ENCODE data around the gene TSR1. TPM values are rescaled to one million over a fixed set of nuclear protein-coding genes. Genes with fewer than 3 reads are reported as not detected.
A peak's percentile ranks its signal among the peaks of the same experiment; 100 is the strongest.

Gene TSR1
- total and polyA plus RNA-seq, 9 of the 15 experiments (the other 6 are each of a cell fraction or from before 2014, with no cell fraction given): 16.4 to 87.5 (median 55.2) TPM

DNA sequence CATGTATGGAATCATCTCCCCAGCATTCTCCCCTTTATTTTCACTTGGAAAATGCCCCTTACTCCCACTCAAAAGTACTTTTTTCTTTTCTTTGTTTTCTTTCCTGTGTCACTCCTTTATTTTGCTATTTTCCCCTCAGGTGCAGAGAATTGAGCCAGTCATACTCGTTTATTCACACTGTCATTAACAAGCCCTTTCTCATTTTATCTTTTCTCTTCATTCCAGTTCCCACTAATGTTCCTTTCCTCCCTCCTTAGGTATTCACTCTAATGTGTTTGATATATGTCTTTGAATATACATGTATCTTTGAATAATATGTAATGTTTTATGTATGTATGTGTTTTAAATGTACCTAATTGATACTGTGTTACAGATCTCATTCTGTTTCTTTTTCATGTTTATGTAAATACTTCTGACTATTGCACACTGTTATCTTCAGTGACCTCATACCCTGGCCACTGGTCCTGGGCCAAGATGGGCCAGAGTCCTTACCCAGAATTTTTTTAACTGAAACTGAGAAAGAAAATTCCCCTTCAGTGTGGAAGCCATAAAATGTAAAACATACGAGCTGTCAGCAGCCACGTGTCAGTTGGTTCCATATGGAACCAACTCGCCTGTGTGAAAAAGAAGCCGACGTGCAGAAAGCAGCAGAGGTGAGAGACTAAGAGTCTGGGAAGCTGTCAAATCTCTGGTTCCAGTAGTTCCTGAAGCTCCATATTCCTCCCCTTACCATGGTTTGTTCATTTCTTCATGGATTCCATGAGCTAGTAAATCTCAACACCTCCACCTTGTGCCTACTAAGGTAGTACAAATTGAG, 26.7 kb downstream of the TSR1 start:
- no TSS peak for BruUV-seq (replicated peaks)
- peaks cover 0 to 14% of the 10 kb centered on the region in 2 experiments; a peak in 2 of 5 replicates for H3K4me1 ChIP-seq (replicated peaks in 1 of 2; ENCODE audit: control insufficient read depth in 2 of 2, insufficient read depth in 2 of 2, low read length in 2 of 2)
- FAIRE-seq: no peak
- H3K27me3 ChIP-seq (ENCODE audit: control insufficient read depth in 2 of 2, insufficient read depth in 2 of 2, low read length in 2 of 2): no peaks in the 10 kb centered on the region
- TF ChIP-seq CCAR2 (IDR thresholded peaks at IDR 0.05; ENCODE audit: low read depth, low read length) (no peak), ATF7 (IDR thresholded peaks at IDR 0.05) (peak; percentile 51), JUND (IDR thresholded peaks at IDR 0.05; ENCODE audit: borderline replicate concordance, low read depth, low read length) (peak; percentile 15; the same call in 1 of the 2 replicates), JUND (tag; IDR thresholded peaks at IDR 0.05; ENCODE audit: borderline replicate concordance, low read depth, low read length) (no peak), ATF1 (CRISPR knock-in tag; IDR thresholded peaks at IDR 0.05) (no peak), ATF1 (tag; IDR thresholded peaks at IDR 0.05) (peak; percentile 34; the same call in 1 of the 2 replicates)
- TF ChIP-seq, protein P1, sequence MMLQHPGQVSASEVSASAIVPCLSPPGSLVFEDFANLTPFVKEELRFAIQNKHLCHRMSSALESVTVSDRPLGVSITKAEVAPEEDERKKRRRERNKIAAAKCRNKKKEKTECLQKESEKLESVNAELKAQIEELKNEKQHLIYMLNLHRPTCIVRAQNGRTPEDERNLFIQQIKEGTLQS (IDR thresholded peaks at IDR 0.05): peak; percentile 44; the same call in 1 of the 2 replicates
- TF ChIP-seq, protein P1 (CRISPR knock-in tag; conservative IDR thresholded peaks at IDR 0.05): no peak
- no peak overlapping the region for H3K9ac ChIP-seq (ENCODE audit: insufficient read depth in 1 of 2, low read depth in 2 of 2, low read length in 2 of 2)
- intact Hi-C loops (cut with micrococcal nuclease) (no loop called here), in situ Hi-C loops (cut with MboI) (no loop called here)
- no peaks in the 10 kb centered on the region for H4K20me1 ChIP-seq (replicated peaks; ENCODE audit: control insufficient read depth, insufficient read depth, low read length)
- peak; percentile 68 for ATAC-seq
- 0 out of 3 replicates have a peak, but pooled peaks cover 6% of the 10 kb centered on the region for H3K36me3 ChIP-seq (ENCODE audit: control insufficient read depth, insufficient read depth, low read length)
- H3K27ac ChIP-seq (ENCODE audit: extremely low read depth, low read depth, low read length): no peak overlapping the region
- no peaks in the 10 kb centered on the region for H3K9me1 ChIP-seq (ENCODE audit: control insufficient read depth, insufficient read depth, low read length)
- H3K4me3 ChIP-seq: no peak overlapping the region
- no peaks in the 10 kb centered on the region for H3K9me3 ChIP-seq (replicated peaks; ENCODE audit: control insufficient read depth, insufficient read depth, low read depth, low read length)
- peaks cover 21% of the 10 kb centered on the region for H3K79me2 ChIP-seq (ENCODE audit: control insufficient read depth, insufficient read depth, low read length)
- 46% methylated on average over 6 of the region's 6 CpGs for WGBS (ENCODE audit: insufficient coverage, low coverage, missing lambda C conversion rate)
- no peak for DNase-seq (ENCODE audit: extremely low read depth in 1 of 4, low spot score in 3 of 4)
- H3K4me2 ChIP-seq (ENCODE audit: insufficient read depth, low read length): no peak overlapping the region
- no peak overlapping the region for H2AFZ ChIP-seq (ENCODE audit: low read depth, low read length)
- CTCF ChIA-PET (ENCODE audit: low intra/inter-chr PET ratio): no interaction called here
- POLR2A ChIA-PET: no interaction called here
